GM18868 (cell line): Measurements from ENCODE around the gene DNAH5.

ENCODE experiments used
- ATAC-seq: cut with Tn5 transposase; IDR thresholded peaks from one replicate; pipeline ENCODE4 v1.9.1; 2021; ENCODE audit warnings: mild to moderate bottlenecking, moderate library complexity; ENCODE audit not compliant: unreplicated experiment

DNAH5 gene

DNA sequence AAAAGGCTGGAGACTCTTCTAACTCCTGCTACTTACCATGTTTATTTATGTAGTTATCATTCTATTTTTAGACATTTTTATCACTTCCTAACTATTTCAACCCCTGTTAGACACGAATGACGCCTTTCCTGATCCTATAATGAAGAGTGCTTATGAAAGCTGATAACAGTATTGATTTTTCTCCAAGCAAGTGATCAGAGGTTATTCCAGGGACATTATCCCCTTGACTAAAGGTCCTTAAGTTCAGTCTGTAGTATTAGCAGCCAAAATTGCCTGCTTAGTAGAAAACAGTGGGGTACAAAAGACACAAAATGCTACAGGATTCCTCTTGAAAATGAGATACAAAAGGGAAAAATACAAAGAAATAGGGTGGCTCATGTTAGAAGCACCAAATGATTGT lies 235.6 kb downstream of the DNAH5 start:
- no peak for ATAC-seq

- ATAC-seq: no peak
These were observed 236.1 kb downstream of the DNAH5 start for GRCh38 chr5:13708432-13708831.

DNA sequence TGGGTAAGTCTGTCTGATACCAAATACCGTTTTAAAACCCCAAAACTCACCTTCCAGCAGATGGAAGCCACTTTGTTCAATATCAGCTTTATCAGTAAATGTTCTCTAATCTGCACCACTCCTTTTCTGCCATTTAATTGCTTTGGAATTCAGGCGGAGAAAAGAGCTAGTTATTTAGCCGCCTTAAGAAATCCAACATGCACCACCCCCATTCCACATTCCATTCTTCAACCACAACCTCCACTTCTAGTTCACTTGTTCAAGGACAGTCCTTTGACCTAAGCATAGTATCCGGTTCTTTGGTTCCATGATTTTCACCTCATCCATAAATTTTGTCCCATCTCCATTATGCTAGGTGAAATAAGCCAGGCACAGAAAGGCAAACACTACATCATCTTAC lies 240.1 kb downstream of the DNAH5 start:
- ATAC-seq: no peak

DNA sequence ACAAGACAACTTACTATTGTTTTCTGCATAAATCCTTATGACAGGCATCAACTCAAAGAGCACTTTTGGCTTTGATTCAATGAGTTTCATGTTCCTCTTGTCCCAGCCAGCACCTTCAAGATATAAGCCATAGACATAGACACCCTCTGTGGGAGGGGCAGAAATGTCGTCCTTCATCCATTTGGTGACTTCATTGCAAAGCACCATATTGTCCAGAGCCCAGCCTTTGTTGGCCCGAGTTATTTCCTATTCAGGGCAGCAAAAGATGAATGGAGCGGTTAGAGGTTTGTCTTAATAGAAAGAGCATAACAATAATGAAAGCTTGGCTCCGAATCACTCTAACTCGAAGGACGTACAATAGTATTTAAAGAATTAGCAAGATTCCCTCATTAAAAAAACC lies 243.9 kb downstream of the DNAH5 start:
- ATAC-seq: no peak

GRCh38 chr5:13698885-13699284 lies 245.6 kb downstream of the DNAH5 start:
- no peak for ATAC-seq

DNA sequence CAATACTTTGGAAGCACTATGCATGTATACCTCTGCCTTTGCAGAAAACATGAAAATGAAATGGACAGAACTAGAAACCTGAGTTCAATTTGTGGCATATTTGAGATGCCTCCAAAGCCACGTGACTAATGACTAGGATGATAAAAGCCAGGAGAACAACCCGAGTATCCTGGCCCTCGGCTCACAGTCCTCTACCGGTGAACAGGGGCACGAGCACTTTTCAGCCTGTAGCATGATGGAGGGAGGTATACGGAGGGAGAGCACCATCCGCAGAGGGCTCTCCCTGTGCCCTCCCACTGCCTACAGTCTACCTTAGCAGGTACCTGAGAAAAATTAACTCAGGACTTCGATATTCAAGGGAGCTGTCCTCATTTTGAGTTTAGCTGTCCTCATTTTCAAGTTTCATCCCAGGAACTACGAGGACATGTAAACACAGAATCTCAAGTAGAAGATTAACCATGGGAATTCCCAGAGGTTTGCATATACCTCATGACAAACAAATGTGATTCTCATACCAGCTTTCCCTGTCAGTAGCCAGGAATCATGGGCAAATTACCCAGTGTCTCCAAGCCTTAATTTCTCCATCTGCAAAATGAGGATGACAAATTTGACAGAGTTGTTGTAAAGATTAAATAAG lies 249.3 kb downstream of the DNAH5 start:
- no peak for ATAC-seq

- ATAC-seq: no peak
These were observed 252.3 kb downstream of the DNAH5 start for GRCh38 chr5:13692172-13692571.

- ATAC-seq: no peak
These were observed 268.0 kb downstream of the DNAH5 start for GRCh38 chr5:13676531-13676930.

GRCh38 chr5:13674391-13674790 lies 270.1 kb downstream of the DNAH5 start:
- no peak for ATAC-seq

DNA sequence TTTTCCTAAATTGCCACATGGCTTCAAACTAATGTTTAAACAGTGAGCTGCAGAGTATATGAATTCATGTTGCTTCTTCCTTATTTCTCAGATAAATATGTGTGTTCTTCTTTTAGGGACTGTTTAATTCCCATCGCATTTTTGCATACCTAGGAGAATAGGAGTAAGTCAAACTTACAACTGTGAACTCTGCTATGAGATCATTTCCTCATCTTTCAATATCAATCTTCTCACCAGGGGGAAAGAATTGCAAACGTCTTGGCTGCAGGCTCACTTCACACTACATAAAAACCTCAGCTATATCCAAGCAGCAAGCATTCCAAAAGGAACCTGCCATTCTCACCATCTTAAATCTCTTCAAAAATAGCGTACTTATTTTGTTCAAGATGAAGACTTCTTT lies 271.0 kb downstream of the DNAH5 start:
- no peak for ATAC-seq

DNA sequence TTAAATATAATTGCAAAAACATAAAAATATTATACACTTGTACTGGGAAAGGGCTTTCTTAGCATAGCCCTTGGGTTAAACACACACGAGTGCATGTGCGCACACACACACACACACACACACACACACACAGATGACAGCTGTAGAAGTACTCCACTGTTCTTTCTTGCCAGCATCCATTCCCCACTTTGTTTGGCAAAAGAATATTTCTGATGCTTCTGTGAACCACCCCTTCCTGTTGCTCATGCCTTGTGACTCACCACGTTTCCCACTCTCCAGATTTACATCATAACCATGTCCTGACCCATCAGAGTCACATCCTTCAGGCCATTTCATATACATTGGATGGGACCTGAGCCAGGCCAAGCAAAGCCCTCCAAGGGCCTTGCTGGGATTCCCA lies 280.1 kb downstream of the DNAH5 start:
- ATAC-seq: no peak

DNA sequence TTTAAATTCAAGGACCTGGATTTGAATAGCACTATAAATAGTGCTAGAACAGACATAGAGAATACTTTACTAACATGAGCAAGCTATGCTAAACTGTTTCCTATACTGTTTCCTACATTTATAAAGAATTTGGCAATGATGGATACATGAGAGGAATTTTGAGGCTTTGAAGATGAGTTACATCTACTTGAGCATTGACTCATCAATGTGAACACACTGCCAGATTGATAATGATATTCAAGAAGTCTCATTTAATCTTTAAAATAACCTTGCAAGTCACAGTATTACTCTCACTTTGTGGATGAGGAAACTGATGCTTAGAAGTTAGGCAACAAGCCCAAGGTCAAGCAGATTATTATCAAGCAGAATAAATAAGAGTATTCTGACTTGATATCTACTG lies 281.9 kb downstream of the DNAH5 start:
- ATAC-seq: no peak

DNA sequence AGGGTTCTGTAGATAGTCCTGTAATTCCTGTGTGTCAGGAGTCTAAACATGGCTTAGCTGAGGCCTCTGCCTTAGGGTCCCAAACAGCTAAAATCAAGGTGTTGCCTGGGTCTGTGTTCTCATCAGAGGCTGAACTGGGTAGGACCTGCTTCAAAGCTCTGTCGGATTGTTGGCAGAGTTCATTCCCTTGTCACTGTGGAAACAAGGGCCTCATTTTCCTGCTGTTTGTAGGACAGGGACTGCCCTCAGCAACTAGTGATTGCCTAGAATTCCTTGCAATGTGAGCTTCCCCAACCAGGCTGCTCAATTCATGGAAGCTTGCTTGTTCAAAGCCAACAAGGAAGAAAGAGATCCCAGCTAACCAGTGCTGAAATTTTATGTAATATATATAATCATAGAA lies 283.2 kb downstream of the DNAH5 start:
- no peak for ATAC-seq

DNA sequence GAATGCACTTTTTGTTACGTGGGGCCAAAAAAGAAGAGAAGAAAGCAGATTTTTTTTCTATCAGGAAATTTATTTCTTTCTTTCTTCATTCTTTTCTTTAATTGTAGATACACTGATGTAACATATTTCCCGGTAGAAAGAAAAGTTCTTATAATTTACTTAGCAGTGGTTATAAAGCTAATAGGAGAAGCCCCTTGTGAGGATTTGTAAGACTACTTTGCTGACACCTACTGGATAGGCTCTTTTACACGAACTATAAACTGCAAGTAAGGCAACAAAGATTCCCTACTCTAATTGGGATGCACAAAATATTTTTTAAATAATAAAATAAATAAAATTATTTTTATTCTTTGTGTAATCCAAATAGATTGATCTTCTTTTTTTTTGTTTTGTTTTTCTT lies 284.4 kb downstream of the DNAH5 start:
- ATAC-seq: no peak

- no peak for ATAC-seq
These were observed 285.1 kb downstream of the DNAH5 start for GRCh38 chr5:13659391-13659790.

GRCh38 chr5:13658761-13659160 lies 285.7 kb downstream of the DNAH5 start:
- no peak for ATAC-seq

DNA sequence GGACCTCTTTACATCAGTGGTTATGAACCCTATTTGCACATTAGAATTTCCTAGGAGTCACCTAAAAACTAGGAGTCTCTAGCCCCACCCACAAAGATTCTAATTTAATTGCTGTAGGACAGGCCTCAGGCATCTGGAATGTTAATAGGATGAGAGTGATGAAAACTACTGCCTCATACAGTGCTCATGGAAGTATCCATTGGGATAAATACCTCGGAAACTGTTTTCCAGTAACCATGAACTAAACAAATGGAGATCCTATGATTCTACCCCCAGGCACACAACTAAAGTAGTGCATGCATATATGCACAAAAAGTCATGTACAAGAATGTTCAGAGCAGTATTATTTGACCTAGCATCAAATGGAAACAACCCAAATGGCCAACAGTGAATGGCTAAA lies 286.3 kb downstream of the DNAH5 start:
- no peak for ATAC-seq

DNA sequence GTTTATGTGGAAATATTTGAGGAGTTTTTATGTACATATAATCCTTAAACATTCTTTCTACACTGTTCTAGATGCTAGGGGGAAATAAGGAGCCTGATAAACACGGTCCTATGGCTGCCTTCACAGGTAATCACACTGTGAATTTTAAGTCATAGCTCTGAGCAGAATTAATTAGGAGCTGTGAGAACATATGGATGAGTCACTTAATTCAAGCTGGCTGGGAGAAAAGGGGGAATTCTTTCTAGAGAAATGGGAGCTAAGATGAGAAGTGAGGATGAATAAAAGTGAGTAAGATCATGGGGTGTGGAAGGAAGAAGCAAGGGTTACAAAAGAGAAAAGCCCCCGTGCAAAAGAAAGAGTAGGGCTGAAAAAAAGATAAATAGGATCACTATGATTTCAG lies 290.8 kb downstream of the DNAH5 start:
- ATAC-seq: no peak

GRCh38 chr5:13649656-13650055 lies 294.8 kb downstream of the DNAH5 start:
- ATAC-seq: no peak

- no peak for ATAC-seq
These were observed 295.7 kb downstream of the DNAH5 start for GRCh38 chr5:13648822-13649221.

DNA sequence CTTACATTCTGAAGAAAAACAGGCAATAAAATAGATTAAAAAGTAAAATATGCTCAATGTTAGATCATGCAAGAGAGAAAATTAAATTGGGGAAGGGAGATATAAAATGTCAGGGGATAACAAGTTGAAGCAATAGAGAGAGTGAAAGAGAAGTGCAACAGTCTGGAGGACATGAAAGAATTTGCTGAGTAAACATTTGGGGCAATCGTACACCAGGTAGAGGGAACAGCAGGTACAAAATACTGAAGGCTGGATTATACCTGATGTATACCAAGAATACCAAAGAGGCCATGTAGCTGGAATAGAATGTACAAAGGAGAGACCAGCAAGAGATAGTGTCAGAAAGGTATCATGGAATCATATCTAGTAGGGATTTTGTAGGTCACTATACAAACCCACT lies 300.8 kb downstream of the DNAH5 start:
- ATAC-seq: no peak

DNA sequence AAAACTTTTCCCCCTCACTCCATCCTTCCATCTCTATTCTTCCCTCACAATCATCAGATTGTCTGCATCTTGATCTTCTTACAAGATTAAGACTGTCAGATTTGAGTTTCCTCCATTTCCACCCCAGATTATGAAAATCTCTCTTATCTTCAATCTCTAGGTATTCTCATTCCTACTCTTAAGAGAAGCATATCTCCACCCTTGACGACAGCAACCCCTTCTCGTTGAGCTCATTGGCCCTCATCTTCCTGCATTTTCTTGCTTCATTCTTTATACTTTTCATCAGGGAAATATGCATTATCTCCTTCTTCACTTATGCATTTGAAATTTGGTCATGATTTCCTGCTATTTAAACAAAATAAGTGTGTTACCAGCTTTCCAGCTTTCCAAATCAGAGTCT lies 301.3 kb downstream of the DNAH5 start:
- ATAC-seq: no peak
